ENCODE data around the gene P2RX1.

Gene P2RX1

DNA sequence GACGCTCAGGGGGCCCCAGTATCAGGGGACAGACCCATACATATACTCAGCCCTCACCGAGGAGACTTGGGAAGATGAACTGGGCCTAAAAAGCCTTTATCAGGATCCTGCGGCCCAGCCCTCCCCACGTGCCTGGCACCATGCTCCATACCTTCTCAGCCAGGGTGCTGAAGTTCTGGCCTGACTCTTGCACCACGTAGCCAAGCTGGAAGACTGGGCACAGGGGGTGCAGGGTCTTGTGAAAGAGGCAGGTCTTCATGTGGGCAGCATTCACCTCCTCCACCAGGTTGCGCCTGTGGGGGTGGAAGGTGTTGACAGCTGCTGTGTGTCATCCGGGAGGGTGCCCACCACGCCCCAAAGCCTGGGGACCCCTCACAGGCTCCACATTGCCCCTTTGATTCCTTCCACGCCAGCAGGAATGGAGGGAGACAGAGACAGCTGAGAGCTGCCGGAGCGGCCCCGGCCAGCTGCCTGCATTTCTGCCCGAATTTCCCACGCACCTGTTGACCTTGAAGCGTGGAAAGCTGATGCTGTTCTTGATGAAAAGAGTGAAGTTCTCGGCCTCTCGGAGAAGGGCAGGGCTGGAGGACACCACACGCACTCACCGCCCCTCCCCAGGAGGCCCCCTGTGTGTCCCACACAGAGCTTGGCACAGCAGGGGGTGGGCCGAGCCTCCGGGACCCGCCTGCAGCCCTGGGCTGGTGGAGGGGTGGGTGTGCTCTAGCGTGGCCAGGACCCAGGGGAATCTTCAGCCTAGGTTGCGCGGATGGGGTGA lies 13.0 kb downstream of the P2RX1 start:
- no peak for DNase-seq

- no peak for DNase-seq
Measured at GRCh38 chr17:3900646-3901045, 15.6 kb downstream of the P2RX1 start.

GRCh38 chr17:3897731-3898130 lies 18.5 kb downstream of the P2RX1 start:
- no peak for DNase-seq

DNA sequence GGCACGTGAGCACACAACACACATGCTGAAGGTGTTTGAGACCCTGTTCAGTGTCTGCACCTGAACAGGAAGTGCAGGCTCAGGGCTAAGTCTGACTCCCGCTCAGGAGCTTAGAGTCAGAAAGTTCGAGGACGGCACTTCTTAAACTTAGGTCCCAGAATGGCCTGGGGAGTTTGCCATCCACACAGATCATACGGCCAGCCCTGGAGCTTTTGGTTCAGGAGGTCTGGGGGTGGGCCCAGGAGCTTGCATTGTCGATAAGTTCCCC lies 19.4 kb downstream of the P2RX1 start:
- no peak for DNase-seq

- DNase-seq = no peak
Measured at GRCh38 chr17:3896108-3896967, 19.9 kb downstream of the P2RX1 start.

DNA sequence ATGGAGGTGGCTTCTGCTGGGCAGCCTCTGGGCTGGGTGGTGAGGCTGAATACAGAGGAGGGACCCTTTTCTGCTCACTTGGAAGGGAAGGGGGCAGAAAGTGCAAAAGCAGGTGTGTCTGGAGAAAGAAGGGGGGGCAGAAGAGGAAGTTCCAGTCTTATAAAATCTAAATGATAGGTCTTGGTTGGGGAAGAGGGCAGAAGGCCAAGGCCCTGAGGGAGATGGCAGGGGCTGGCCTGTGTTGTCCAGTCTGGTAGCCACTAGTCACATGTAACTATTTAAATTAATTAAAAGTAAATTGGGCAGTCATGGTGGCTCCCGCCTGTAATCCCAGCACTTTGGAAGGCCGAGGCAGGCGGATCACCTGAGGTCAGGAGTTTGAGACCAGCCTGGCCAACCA lies 20.9 kb downstream of the P2RX1 start:
- no peak for DNase-seq

DNA sequence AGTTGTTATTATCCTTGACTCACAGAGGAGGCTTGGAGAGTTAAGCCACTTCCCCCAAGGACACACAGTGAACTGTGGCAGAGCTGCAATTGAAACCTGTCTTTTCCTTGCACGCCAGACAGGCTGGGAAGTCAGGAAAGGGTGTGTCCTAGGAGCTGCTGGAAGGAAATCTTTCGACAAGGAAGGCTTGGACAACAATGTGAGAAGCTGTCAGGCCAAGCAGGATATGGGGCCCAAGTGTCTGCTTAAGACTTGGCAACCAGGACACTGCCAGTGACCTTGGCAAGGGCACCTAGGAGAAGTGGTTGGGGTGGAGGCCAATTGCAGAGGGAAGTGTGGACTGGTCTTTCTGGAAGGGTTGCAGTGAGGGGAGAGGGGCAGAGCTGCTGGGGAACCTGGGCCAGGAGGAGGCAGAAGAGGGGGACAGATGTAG lies 21.3 kb downstream of the P2RX1 start:
- DNase-seq = no peak

DNA sequence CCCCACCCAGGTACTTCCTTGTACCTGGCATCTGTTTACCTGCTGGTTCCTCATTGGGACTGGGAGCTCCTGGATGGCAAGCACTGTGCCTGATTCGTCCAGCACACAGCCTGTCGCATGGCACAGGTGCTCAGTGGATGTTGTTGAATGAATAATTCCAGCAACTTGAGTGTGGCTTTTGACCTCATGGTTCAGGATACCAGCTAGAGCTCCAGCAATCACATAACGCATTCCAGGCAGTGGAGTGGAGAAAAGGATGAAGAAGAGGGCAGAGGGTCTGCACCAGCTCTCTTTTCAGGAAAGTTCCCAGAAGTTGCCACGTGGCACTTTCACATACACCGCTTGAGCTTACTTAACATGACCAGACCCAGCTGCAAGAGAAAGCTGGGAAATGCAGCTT lies 22.1 kb downstream of the P2RX1 start:
- DNase-seq = no peak

GRCh38 chr17:3893720-3894116 lies 22.5 kb downstream of the P2RX1 start:
- no peak for DNase-seq

DNA sequence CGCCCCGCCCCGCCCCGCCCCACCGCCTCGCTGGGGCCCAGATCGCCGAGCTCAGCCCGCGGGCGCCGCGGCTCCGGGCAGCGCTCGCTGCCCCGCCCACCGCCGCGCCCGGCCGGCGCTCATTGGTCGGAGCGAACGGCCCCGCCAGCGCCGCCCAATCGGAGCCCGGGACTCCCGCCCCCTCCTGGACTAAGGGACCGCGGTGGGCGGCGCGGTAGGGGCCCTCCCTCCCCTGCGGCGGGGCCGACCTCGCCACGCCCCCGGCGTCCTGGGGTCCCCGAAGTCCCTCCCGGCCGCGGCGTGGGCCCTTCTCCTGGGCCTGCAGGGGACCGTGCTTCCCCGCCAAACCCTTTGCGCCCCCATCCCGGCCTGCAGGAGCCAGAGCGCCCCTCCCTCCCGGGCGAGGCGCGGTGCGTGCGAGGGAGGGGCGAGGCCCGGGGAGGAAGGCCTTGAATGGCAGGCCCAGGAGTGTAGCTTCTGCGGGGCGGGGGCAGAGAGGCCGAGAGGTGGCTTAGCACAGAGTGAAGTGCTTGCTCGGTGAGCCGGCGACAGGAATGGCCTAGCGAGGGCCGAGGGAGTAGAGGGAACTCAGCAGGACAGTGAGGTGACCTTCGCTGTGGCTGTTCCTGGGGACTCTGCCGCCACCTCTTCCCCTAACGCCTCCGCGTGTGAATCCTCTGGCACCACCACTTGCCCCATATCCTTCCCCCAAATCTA lies 23.1 kb downstream of the P2RX1 start, which contains the start of gene CAMKK1:
Gene CAMKK1, minus strand, starts transcription at position 51 of the 717 bp plus-strand sequence. CDS start 7,366 bp downstream, outside the sequence.
- peak; percentile 86 for DNase-seq

DNA sequence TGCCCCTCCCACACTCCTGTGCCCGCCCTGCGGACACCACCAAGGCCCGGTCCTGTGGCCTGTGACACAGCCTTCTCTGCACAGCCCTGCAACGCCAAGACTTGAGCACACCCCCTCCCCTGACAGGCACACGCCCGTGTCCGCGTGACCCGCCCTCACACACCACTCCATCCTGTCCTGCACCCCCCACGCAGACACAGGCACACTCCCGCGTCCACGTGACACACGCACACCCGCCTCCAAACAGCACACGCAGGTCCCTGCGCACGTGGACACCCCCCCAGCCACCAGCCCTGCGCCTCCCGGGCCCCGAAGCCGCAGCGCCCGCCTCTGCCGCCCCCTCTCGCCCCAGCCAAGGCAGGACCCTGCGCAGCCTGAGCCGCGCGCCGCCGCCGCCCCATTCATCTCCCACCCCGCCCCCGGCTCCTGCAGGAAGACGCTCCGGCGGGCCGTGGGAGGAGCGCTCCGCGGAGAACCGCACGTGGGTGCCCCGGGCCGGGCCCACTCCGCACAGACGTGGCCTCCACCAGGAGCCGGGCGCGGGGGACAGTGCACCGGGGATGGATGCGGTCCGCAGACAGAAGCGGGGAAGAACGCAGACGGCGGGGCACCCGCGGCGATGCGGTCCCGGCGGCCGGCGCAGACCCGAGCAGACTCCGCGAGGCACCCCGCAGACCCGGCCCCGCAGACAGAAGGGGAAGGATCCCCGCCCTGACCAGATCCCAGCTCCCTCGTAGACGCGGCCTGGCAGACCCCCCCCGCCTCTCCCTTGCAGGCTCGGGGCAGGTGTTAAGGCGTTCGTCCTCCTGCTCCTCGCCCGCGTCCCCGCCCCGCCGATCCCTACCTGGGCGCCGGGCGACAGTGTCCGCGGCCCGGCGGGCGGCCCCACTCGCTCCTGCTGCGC lies 23.9 kb downstream of the P2RX1 start:
- peak; percentile 75 for DNase-seq

DNA sequence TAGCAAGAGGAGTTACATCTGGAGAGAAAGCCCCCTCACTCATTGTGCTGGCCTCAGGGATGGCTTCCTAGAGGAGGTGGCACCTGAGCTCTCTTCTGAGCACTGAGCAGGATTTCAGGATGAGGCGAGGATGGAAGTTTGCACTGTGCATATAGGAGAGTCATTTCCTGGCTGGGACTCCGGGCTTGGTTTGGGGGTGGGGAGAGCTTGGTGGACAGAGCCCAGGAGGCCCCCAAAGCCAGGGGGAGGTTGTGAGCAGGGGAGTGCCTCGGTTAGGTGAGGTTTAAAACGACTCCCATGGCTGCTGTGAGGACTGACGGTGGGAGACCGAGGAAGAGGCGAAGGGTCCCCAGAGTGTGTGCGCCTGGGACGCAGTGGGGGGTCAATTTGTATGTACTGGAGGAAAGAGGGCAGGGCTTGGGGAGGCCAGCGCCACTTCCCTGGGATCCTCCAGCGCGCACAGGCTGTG lies 24.6 kb downstream of the P2RX1 start:
- DNase-seq = no peak

- DNase-seq = no peak
Measured at GRCh38 chr17:3890878-3891219, 25.4 kb downstream of the P2RX1 start.

DNA sequence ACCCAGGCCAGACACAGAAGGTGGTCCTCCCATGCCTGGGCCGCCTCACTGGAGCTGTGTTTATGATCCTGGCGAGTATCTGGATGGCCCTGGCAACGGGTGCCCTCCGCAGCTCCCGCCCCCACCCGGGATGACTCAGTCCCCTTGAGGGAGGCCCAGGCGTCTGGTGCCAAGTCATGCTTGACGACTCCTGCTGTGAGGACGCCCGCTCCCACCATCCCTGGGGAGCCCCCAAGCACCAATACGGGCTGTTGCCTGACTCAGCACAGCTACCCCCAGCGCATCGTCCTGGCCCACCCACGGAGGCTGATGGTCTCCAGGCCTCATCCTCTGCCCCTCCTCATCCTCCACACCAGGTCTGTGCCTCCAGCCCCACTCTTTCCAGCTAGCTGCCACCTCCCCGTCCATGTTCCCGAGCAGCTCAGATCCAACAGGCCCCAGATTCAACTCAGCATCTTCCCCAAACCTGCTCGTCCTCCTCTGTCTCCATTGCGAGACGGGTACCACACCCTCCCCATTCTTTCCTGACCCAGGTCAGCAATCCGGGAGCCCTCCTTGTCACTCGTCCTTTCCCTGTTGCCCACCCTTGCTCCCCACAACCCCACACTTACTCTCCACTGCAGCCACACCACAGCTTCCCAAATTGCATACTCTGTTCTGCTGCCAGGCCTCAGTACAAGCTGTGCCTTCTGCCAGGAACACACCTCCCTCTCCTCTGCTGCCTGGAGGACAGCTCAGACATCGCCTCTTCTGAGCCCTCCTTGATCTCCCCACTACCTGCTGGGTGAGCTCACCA lies 26.0 kb downstream of the P2RX1 start:
- DNase-seq = no peak

DNA sequence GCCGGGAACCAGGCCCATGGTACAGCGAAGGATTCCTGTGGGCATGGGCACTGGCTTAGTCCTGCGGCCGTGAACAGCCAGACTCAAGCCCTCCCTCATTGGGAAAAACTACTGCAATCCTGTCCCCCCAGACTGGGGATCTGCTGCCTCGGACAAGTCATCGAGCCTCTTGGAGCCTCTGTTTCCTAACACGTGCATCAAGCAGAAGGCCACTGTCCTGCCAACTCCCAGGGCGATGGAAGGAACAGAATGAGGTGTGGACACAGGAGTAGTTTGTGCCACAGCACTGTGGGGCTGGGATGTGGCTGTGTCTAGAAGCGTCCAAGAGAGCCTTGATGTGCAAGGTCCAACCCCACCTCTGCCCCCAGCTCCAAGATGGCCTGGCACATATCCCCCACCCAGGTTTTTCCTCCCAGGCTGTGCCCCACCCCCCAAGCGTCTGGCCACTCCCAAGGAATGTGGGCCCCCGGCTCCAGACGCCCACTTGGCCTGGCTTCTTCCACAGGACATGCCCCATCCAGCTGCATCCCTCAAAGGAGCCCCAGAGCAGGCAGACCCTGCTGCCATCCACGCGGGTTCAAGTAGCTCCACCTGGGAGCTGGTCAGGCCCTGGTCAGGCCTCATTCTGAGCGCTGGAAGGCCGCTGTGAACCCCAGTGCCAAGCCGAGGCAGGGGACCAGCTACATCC lies 26.8 kb downstream of the P2RX1 start:
- no peak for DNase-seq

DNA sequence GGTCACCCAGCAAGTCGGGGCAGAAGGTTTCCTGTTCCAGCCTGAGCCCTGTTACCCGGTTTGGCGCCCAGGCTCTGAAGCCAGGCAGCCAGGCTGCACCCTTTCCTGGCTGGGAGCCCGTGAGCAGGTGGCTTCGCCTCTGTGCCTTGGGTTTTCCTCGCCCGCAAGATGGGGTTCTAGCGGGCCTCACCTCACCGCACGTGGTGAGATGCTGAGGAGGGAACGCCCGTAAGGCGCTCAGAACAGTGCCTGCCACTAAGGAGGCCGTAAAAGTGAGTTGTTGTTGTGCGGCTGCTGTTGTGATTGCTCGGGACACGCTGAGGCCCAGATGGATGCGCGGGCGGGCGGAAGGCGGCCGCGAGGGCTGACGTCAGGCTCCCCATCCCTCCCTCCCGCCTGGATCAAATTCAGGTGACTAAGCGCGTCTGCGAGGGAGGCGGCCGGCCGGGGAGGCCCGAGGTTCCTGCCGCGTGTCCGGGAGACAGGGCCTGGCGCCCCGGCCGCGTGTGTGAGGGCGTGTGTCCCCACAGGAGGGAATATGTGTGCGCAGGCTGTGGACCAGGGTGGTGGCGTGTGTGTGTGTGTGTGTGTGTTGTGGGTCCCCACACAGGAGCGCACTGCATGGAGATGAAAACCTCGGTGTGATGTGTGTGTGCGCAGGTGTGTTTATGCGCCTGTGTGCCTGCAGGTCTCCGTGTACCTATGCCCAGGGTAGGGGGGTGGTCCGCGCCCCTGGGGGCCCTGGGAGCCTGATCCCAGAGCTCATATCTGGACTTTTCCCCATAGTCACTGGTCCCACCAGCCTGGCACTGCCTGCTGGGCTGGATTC lies 27.7 kb downstream of the P2RX1 start:
- no peak for DNase-seq

- DNase-seq = no peak
Measured at GRCh38 chr17:3887804-3888203, 28.5 kb downstream of the P2RX1 start.

DNA sequence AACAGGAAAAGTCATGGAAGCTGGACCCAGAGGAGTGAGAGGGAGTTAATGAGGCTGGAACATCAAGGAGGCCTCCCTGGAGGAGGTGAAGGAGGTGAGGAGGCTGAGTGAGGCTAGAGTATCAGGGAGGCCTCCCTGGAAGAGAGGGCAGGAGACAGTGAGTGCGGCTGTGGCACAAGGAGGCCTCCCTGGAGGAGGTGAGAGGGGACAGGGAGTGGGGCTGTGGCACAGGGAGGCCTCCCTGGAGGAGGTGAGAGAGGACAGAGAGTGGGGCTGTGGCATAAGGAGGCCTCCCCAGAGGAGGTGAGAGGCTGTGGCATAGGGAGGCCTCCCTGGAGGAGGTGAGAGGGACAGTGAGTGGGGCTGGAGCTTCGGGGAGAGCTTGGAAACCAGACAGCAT lies 28.9 kb downstream of the P2RX1 start:
- DNase-seq = no peak

DNA sequence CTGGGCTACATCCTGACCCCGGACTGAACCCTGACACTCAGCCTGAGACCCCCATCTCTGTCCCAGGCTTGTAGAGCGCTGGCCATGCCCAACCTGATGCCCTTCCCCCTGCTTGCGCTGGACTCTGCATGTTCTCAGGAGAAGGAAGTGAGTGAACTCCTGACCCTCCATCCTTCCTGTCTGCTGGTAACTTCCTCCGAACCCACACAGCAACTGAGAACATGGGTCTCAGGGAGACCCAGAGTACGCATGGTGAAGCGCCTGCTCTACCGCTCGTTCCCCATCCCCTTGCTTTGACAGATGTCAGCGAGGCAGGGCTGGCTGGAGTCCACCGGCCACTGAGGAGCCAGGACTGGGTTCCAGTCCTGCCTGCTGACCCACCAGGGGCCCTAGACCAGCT lies 29.5 kb downstream of the P2RX1 start:
- no peak for DNase-seq

DNA sequence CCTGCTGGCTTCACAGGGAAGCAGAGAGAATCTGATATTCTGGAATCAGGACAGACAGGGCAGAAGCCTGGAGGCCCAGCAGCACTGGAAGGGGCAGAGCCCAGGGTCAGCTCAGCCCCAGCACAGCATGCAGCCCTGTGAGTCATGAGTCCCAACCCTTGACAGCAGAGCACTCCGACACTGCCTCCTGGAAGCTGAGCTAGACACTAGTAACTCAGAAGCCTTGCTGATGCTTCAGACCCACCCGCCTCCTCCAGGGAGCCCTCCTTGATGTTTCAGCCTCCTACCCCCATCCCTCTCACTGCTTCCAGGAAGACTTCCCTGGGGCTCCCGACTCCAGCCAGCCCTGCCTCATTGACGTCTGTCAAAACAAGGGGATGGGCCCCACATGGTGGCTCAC lies 30.3 kb downstream of the P2RX1 start:
- no peak for DNase-seq
